Mucosa of descending colon (tissue), 3 donors: Measurements from ENCODE around the gene GPD1. TPM values are rescaled to one million over a fixed set of nuclear protein-coding genes. Genes with fewer than 3 reads are reported as not detected.

Source experiments
- ATAC-seq: fragments of 200-7000 bp; cut with Tn5 transposase; one replicate; pipeline ENCODE4 v1.9.1; 2020; ENCODE audit warnings: mild to moderate bottlenecking, moderate library complexity
- DNase-seq, 3 donors: peaks; one replicate each; pipeline ENCODE4 v3.0.0-alpha.2; 2020
- H3K36me3 ChIP-seq: fragments of 200-600 bp; one replicate; pipeline ENCODE4 v1.8.0; 2021; ENCODE audit warnings: low read depth, mild to moderate bottlenecking
- H3K4me1 ChIP-seq: fragments of 200-600 bp; one replicate; pipeline ENCODE4 v1.8.0; 2021; ENCODE audit warnings: low read depth, mild to moderate bottlenecking
- H3K4me3 ChIP-seq: fragments of 200-600 bp; one replicate; pipeline ENCODE4 v1.8.0; 2021; ENCODE audit warnings: mild to moderate bottlenecking
- H3K9me3 ChIP-seq: fragments of 200-600 bp; one replicate; pipeline ENCODE4 v1.8.0; 2021; ENCODE audit warnings: mild to moderate bottlenecking
- CTCF ChIP-seq: fragments of 200-600 bp; IDR thresholded peaks from one replicate; pipeline ENCODE4 v1.8.0; 2022; ENCODE audit warnings: antibody characterized with exemption, mild to moderate bottlenecking
- intact Hi-C, 2 donors: fragments of 100-400 bp; cut with DNase I in 1 of 2; cut with micrococcal nuclease in 1 of 2; formaldehyde crosslinking; loops; one replicate each; pipeline versions ENCODE4 v1.11.0 to v1.11.1; 2022; cut with DNase I, micrococcal nuclease
- total RNA-seq, 3 donors: library from RNA; stranded (reverse); fragmentation: NEBNext Ultra II Directional in 2 of 3; extraction: Animal tissue kit (Norgen Biotek cat#: 25700) in 2 of 3; gene quantifications; one replicate each; pipeline versions ENCODE4 v1.2.1 to v1.2.4, GENCODE V29; 2021 to 2023
- donor health status: DM: no; HTN: no; CAD: no; lungs with moderate emphysema.
- donor health status: DM: no; HTN: no; CAD: no.
- donor health status: DM: no; HTN: yes; CAD: no.

The GPD1 gene
- total RNA-seq, 3 donors from 2014 or later = 1.7 to 4.1 (median 1.9) TPM

- peak; percentile 88 for TF ChIP-seq CTCF
- intact Hi-C loops = loop anchor here (5.0 to 10.0 kb wide), 2 partner anchors 100 to 108 kb away; no protein-coding TSS in a partner anchor
- no peaks in the 10 kb centered on the region for H3K36me3 ChIP-seq
Observed at GRCh38 chr12:50074936-50075807, 28.6 kb upstream of the GPD1 start.

DNA sequence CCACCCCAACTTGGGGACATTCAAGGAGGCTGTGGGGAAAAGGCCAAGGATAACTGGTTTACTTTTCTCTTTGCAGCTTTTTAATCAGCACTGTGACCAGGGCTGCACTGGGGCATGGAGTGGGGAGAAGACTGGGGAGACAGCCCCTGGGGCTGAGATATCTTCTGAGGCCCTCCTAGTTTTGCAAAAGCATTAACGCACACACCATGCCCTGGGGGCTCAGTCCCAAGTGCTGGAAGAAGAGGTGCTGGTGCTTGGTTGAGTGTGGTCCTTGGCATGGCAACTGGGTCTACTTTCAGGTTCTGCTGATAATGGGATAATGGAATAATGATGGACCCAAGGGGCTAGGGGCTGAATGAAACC is 28.0 kb upstream of the GPD1 start:
- Histone ChIP-seq H3K36me3 (no peaks in the 10 kb centered on the region), H3K9me3 (no peaks in the 10 kb centered on the region), H3K4me1 (peaks cover 11% of the 10 kb centered on the region), H3K4me3 (no peak overlapping the region)
- DNase-seq (no peak), ATAC-seq (no peak)
- no peak for TF ChIP-seq CTCF
- intact Hi-C loops = loop anchor here (10.0 kb wide), 1 partner anchor 99 kb away; no protein-coding TSS in a partner anchor

More at GRCh38 chr12:50074936-50075807, 28.6 kb upstream of the GPD1 start:
- H3K9me3 ChIP-seq = no peaks in the 10 kb centered on the region
- no peak overlapping the region for H3K4me3 ChIP-seq
- H3K4me1 ChIP-seq = peaks cover 14% of the 10 kb centered on the region
- DNase-seq (peak; percentile 85 to 92 (median 89)), ATAC-seq (peak; percentile 93)

DNA sequence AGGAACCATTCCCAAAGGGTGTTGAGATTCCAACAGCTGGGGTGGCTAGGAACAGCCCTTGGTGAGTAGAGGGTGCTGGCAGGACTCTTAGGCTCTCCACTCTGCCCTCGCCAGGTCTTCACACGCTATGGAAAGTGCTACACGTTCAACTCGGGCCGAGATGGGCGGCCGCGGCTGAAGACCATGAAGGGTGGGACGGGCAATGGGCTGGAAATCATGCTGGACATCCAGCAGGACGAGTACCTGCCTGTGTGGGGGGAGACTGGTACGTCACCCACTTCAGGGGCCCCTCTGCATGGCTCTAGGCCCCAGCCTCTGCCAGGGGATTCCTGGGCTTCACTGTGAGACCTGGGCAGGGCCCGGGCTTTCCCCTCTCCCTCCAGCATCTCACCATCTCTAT is 26.7 kb upstream of the GPD1 start:
- no peak for TF ChIP-seq CTCF
- no peak for DNase-seq
- no peak for ATAC-seq
- H3K4me1 ChIP-seq = peaks cover 11% of the 10 kb centered on the region
- no peaks in the 10 kb centered on the region for H3K9me3 ChIP-seq
- intact Hi-C loops = loop anchor here (10.0 kb wide), 1 partner anchor 98 kb away; no protein-coding TSS in a partner anchor
- no peaks in the 10 kb centered on the region for H3K36me3 ChIP-seq
- H3K4me3 ChIP-seq = no peak overlapping the region

- no peak for ATAC-seq
- H3K4me3 ChIP-seq = no peak overlapping the region
- DNase-seq = no peak
- H3K4me1 ChIP-seq = peaks cover 11% of the 10 kb centered on the region
- no peak for TF ChIP-seq CTCF
- H3K36me3 ChIP-seq = no peaks in the 10 kb centered on the region
- H3K9me3 ChIP-seq = no peaks in the 10 kb centered on the region
- intact Hi-C loops = loop anchor here (10.0 kb wide), 1 partner anchor 97 kb away; no protein-coding TSS in a partner anchor
Observed at GRCh38 chr12:50078281-50078680, 25.5 kb upstream of the GPD1 start.

- no peaks in the 10 kb centered on the region for H3K9me3 ChIP-seq
- peaks cover 14% of the 10 kb centered on the region for H3K4me1 ChIP-seq
- DNase-seq (no peak), ATAC-seq (no peak)
- no peak overlapping the region for H3K4me3 ChIP-seq
- no peak for TF ChIP-seq CTCF
- H3K36me3 ChIP-seq = no peaks in the 10 kb centered on the region
- intact Hi-C loops = loop anchor here (10.0 kb wide), 1 partner anchor 95 kb away; no protein-coding TSS in a partner anchor
Observed at GRCh38 chr12:50079771-50080170, 24.0 kb upstream of the GPD1 start.
